CD4-positive, alpha-beta memory T cell (primary cell): ENCODE measurements around the gene SLC25A48. TPM values are rescaled to one million over a fixed set of nuclear protein-coding genes. Genes with fewer than 3 reads are reported as not detected.
A peak's percentile ranks its signal among the peaks of the same experiment; 100 is the strongest.

Experiments used
- CTCF ChIA-PET: fragments of 350-600 bp; sonication (Branson Sonifier 250); formaldehyde crosslinking; loops from one replicate; lab custom pipeline; 2021; ENCODE audit warnings: inconsistent platforms; ENCODE audit not compliant: partially characterized antibody; lab: Charles Lee
- POLR2A ChIA-PET: fragments of 350-600 bp; sonication (Branson Sonifier 250); formaldehyde crosslinking; loops from one replicate; lab custom pipeline; 2021; ENCODE audit not compliant: partially characterized antibody; lab: Charles Lee
- DNase-seq, 5 donors: peaks; one replicate each; pipeline versions ENCODE4 v3.0.0 to v3.0.0-alpha.2; 2020 to 2022; ENCODE audit warnings: mixed read lengths in 1 of 5
- H3K27ac ChIP-seq: one replicate; pipeline ENCODE4 v1.7.0; 2013; ENCODE audit warnings: low read depth, low read length
- H3K27me3 ChIP-seq: 2 replicates; pipeline ENCODE4 v1.7.0; 2013; ENCODE audit warnings: mild to moderate bottlenecking, low read length, moderate library complexity; ENCODE audit not compliant: insufficient read depth
- H3K36me3 ChIP-seq: 2 replicates; pipeline ENCODE4 v1.7.0; 2013; ENCODE audit warnings: mild to moderate bottlenecking, low read length, moderate library complexity; ENCODE audit not compliant: insufficient read depth
- H3K4me1 ChIP-seq: 2 replicates; pipeline ENCODE4 v1.7.0; 2013; ENCODE audit warnings: mild to moderate bottlenecking, low read length, moderate library complexity; ENCODE audit not compliant: insufficient read depth
- H3K4me3 ChIP-seq, 2 donors: one replicate each; pipeline ENCODE4 v1.7.0; 2013; ENCODE audit warnings: low read length in 2 of 2, mild to moderate bottlenecking in 1 of 2
- H3K9me3 ChIP-seq, 2 donors: one replicate each; pipeline ENCODE4 v1.7.0; 2013; ENCODE audit warnings: low read length in 2 of 2, control low read depth in 1 of 2; ENCODE audit not compliant: control insufficient read depth in 1 of 2
- H3K27ac Mint-ChIP-seq, 7 donors: one replicate each; pipeline ENCODE4 v1.8.0; 2020 to 2021; ENCODE audit warnings: mixed read lengths in 7 of 7, mild to moderate bottlenecking in 6 of 7, inconsistent platforms in 3 of 7, moderate library complexity in 3 of 7
- H3K27me3 Mint-ChIP-seq, 2 donors: one replicate each; pipeline ENCODE4 v1.8.0; 2020 to 2021; ENCODE audit warnings: mixed read lengths in 2 of 2
- H3K36me3 Mint-ChIP-seq, 2 donors: one replicate each; pipeline ENCODE4 v1.8.0; 2020 to 2021; ENCODE audit warnings: mixed read lengths in 2 of 2, inconsistent platforms in 1 of 2, mild to moderate bottlenecking in 1 of 2
- H3K4me1 Mint-ChIP-seq, 4 donors: one replicate each; pipeline ENCODE4 v1.8.0; 2020 to 2021; ENCODE audit warnings: mixed read lengths in 4 of 4, mild to moderate bottlenecking in 1 of 4
- H3K4me3 Mint-ChIP-seq, 8 donors: one replicate each; pipeline ENCODE4 v1.8.0; 2020 to 2021; ENCODE audit warnings: mixed read lengths in 8 of 8, mild to moderate bottlenecking in 7 of 8, moderate library complexity in 6 of 8, inconsistent platforms in 3 of 8
- H3K9me3 Mint-ChIP-seq, 8 donors: one replicate each; pipeline ENCODE4 v1.8.0; 2020 to 2021; ENCODE audit warnings: mixed read lengths in 8 of 8, mild to moderate bottlenecking in 5 of 8, inconsistent platforms in 3 of 8, moderate library complexity in 1 of 8
- intact Hi-C: fragments of 100-400 bp; cut with micrococcal nuclease; formaldehyde crosslinking; loops from one replicate; pipeline ENCODE4 v1.15.1; 2023
- polyA plus RNA-seq, 2 donors: library from polyadenylated mRNA; unstranded; fragments of 300-500 nt; fragmentation: Illumina TruSeq; gene quantifications; one replicate each; pipeline ENCODE4 v1.2.3, GENCODE V29; 2021
- total RNA-seq, 2 experiments: library from RNA; stranded (reverse); gene quantifications; one replicate each; pipeline ENCODE4 v1.2.3, GENCODE V29; 2021

SLC25A48 gene
- total and polyA plus RNA-seq, 4 experiments from 2014 or later, result not detected

- peaks cover 0 to 2% (median 0%) of the 10 kb centered on the region in 8 donors for H3K9me3 Mint-ChIP-seq
- no peaks in the 10 kb centered on the region for H3K36me3 Mint-ChIP-seq
- H3K4me3 Mint-ChIP-seq, result no peak overlapping the region
- no peaks in the 10 kb centered on the region for H3K9me3 ChIP-seq
- intact Hi-C loops, result no loop called here
- no peak overlapping the region for H3K27ac Mint-ChIP-seq
- H3K27me3 Mint-ChIP-seq, result peaks cover 2 to 6% of the 10 kb centered on the region in 2 donors
- DNase-seq, result no peak
- no peaks in the 10 kb centered on the region for H3K36me3 ChIP-seq
- H3K4me1 ChIP-seq, result no peaks in the 10 kb centered on the region
- POLR2A ChIA-PET, result no interaction called here
- H3K4me1 Mint-ChIP-seq, result no peaks in the 10 kb centered on the region
- H3K27ac ChIP-seq, result no peak overlapping the region
- H3K27me3 ChIP-seq, result no peaks in the 10 kb centered on the region
- no peak overlapping the region for H3K4me3 ChIP-seq
- CTCF ChIA-PET, result no interaction called here
Measured at GRCh38 chr5:135862086-135862485, 27.6 kb downstream of the SLC25A48 start.

- CTCF ChIA-PET, result no interaction called here
- Mint-ChIP-seq H3K27me3 (peaks cover 2 to 4% of the 10 kb centered on the region in 2 donors), H3K27ac (peak overlapping the region in 1 of 7 donors; percentile 8), H3K9me3 (peaks cover 0 to 2% (median 0%) of the 10 kb centered on the region in 8 donors), H3K4me3 (no peak overlapping the region), H3K4me1 (no peaks in the 10 kb centered on the region), H3K36me3 (no peaks in the 10 kb centered on the region)
- Histone ChIP-seq H3K4me1 (no peaks in the 10 kb centered on the region), H3K9me3 (no peaks in the 10 kb centered on the region), H3K27me3 (no peaks in the 10 kb centered on the region), H3K27ac (no peak overlapping the region), H3K4me3 (no peak overlapping the region), H3K36me3 (no peaks in the 10 kb centered on the region)
- intact Hi-C loops, result no loop called here
- POLR2A ChIA-PET, result no interaction called here
- DNase-seq, result no peak
Measured at GRCh38 chr5:135862744-135863143, 28.3 kb downstream of the SLC25A48 start.

- Histone ChIP-seq H3K4me3 (no peak overlapping the region), H3K27ac (no peak overlapping the region), H3K4me1 (no peaks in the 10 kb centered on the region), H3K36me3 (no peaks in the 10 kb centered on the region), H3K9me3 (no peaks in the 10 kb centered on the region), H3K27me3 (no peaks in the 10 kb centered on the region)
- intact Hi-C loops, result no loop called here
- H3K4me3 Mint-ChIP-seq, result no peak overlapping the region
- H3K4me1 Mint-ChIP-seq, result peaks cover 0 to 1% (median 0%) of the 10 kb centered on the region in 4 donors
- no peaks in the 10 kb centered on the region for H3K9me3 Mint-ChIP-seq
- no peak for DNase-seq
- POLR2A ChIA-PET, result no interaction called here
- H3K27ac Mint-ChIP-seq, result no peak overlapping the region
- CTCF ChIA-PET, result interaction anchor here (1.3 kb wide), 1 partner anchor 11 kb away, joined by 3 read pairs; no protein-coding TSS in a partner anchor
- no peaks in the 10 kb centered on the region for H3K36me3 Mint-ChIP-seq
- peaks cover 2 to 4% of the 10 kb centered on the region in 2 donors for H3K27me3 Mint-ChIP-seq
Measured at GRCh38 chr5:135864503-135865435, 30.3 kb downstream of the SLC25A48 start.

GRCh38 chr5:135866016-135866415, 31.6 kb downstream of the SLC25A48 start:
- ChIA-PET CTCF (interaction anchor here (1.3 kb wide), 1 partner anchor 10 kb away, joined by 3 read pairs; no protein-coding TSS in a partner anchor), POLR2A (no interaction called here)
- Mint-ChIP-seq H3K9me3 (no peaks in the 10 kb centered on the region), H3K4me1 (peaks cover 0 to 1% (median 0%) of the 10 kb centered on the region in 4 donors), H3K27me3 (peaks cover 4% of the 10 kb centered on the region in 2 donors), H3K27ac (no peak overlapping the region), H3K36me3 (no peaks in the 10 kb centered on the region), H3K4me3 (peak overlapping the region in 1 of 8 donors; percentile 8)
- no peaks in the 10 kb centered on the region for H3K27me3 ChIP-seq
- DNase-seq, result no peak
- H3K36me3 ChIP-seq, result no peaks in the 10 kb centered on the region
- no peaks in the 10 kb centered on the region for H3K9me3 ChIP-seq
- H3K4me1 ChIP-seq, result no peaks in the 10 kb centered on the region
- no peak overlapping the region for H3K4me3 ChIP-seq
- intact Hi-C loops, result no loop called here
- H3K27ac ChIP-seq, result no peak overlapping the region

GRCh38 chr5:135867599-135867998, 33.1 kb downstream of the SLC25A48 start:
- no peak overlapping the region for H3K27ac Mint-ChIP-seq

GRCh38 chr5:135868681-135869080, 34.2 kb downstream of the SLC25A48 start:
- intact Hi-C loops, result no loop called here
- peaks cover 0 to 1% (median 0%) of the 10 kb centered on the region in 4 donors for H3K4me1 Mint-ChIP-seq
- no peak overlapping the region for H3K4me3 Mint-ChIP-seq
- H3K9me3 Mint-ChIP-seq, result no peaks in the 10 kb centered on the region
- peaks cover 1 to 9% of the 10 kb centered on the region in 2 donors for H3K27me3 Mint-ChIP-seq
- CTCF ChIA-PET, result no interaction called here
- DNase-seq, result no peak
- H3K27ac Mint-ChIP-seq, result no peak overlapping the region
- Histone ChIP-seq H3K4me3 (no peak overlapping the region), H3K36me3 (no peaks in the 10 kb centered on the region), H3K27me3 (no peaks in the 10 kb centered on the region), H3K27ac (no peak overlapping the region), H3K4me1 (no peaks in the 10 kb centered on the region), H3K9me3 (no peaks in the 10 kb centered on the region)
- POLR2A ChIA-PET, result no interaction called here
- H3K36me3 Mint-ChIP-seq, result no peaks in the 10 kb centered on the region

More at GRCh38 chr5:135867599-135867998, 33.1 kb downstream of the SLC25A48 start:
- CTCF ChIA-PET, result no interaction called here
- H3K36me3 ChIP-seq, result no peaks in the 10 kb centered on the region
- H3K4me1 Mint-ChIP-seq, result peaks cover 0 to 1% (median 0%) of the 10 kb centered on the region in 4 donors
- POLR2A ChIA-PET, result no interaction called here
- no peak overlapping the region for H3K27ac ChIP-seq
- H3K27me3 ChIP-seq, result no peaks in the 10 kb centered on the region
- intact Hi-C loops, result no loop called here
- peaks cover 3 to 9% of the 10 kb centered on the region in 2 donors for H3K27me3 Mint-ChIP-seq
- no peaks in the 10 kb centered on the region for H3K9me3 Mint-ChIP-seq
- no peak overlapping the region for H3K4me3 Mint-ChIP-seq
- H3K4me3 ChIP-seq, result no peak overlapping the region
- no peak for DNase-seq
- no peaks in the 10 kb centered on the region for H3K4me1 ChIP-seq
- no peaks in the 10 kb centered on the region for H3K9me3 ChIP-seq
- H3K36me3 Mint-ChIP-seq, result no peaks in the 10 kb centered on the region

GRCh38 chr5:135869276-135869675, 34.8 kb downstream of the SLC25A48 start:
- Histone ChIP-seq H3K4me3 (no peak overlapping the region), H3K27ac (no peak overlapping the region), H3K9me3 (no peaks in the 10 kb centered on the region), H3K4me1 (no peaks in the 10 kb centered on the region), H3K27me3 (no peaks in the 10 kb centered on the region), H3K36me3 (no peaks in the 10 kb centered on the region)
- ChIA-PET POLR2A (no interaction called here), CTCF (no interaction called here)
- Mint-ChIP-seq H3K27ac (no peak overlapping the region), H3K9me3 (no peaks in the 10 kb centered on the region), H3K4me1 (peaks cover 0 to 1% (median 0%) of the 10 kb centered on the region in 4 donors), H3K36me3 (no peaks in the 10 kb centered on the region), H3K4me3 (no peak overlapping the region), H3K27me3 (peaks cover 1 to 9% of the 10 kb centered on the region in 2 donors)
- no peak for DNase-seq
- intact Hi-C loops, result no loop called here
